HTR-8/SVneo (cell line): ENCODE measurements around the gene ITIH2.
"Not testable (repeated sequence)": the region's sequence is repeated elsewhere in the genome, so short reads cannot be mapped to it uniquely, and the experiment has no call there.

Source experiments
- DNase-seq: peaks from one replicate; pipeline ENCODE4 v3.0.0; 2011; ENCODE audit warnings: low spot score, mixed read lengths; ENCODE audit not compliant: insufficient read length
- FAIRE-seq: peaks from 2 replicates; lab custom pipeline; 2011; peaks lifted over from hg19 to GRCh38; lab: Jason Lieb, UNC

ITIH2 gene

DNA sequence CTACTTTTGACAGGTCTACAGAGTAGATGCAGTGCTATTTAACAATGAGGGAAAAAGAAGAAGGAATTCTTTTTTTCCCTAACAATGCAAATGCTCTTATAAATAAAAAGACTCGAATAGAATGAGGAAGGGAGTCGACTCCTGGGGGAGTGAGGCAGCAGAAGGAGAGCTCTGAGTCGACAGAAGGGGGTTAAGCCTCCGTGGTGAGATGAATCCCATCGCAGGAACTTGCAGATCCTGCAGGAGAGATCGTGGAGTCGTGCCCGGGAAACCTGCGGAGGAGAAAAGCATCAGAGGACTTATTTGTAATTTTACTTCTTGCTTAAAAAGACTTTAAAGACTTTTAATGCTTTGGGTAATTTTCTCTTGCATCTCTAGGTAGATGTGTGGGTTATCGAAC is 17.4 kb downstream of the ITIH2 start:
- FAIRE-seq (no peak), DNase-seq (no peak)

DNA sequence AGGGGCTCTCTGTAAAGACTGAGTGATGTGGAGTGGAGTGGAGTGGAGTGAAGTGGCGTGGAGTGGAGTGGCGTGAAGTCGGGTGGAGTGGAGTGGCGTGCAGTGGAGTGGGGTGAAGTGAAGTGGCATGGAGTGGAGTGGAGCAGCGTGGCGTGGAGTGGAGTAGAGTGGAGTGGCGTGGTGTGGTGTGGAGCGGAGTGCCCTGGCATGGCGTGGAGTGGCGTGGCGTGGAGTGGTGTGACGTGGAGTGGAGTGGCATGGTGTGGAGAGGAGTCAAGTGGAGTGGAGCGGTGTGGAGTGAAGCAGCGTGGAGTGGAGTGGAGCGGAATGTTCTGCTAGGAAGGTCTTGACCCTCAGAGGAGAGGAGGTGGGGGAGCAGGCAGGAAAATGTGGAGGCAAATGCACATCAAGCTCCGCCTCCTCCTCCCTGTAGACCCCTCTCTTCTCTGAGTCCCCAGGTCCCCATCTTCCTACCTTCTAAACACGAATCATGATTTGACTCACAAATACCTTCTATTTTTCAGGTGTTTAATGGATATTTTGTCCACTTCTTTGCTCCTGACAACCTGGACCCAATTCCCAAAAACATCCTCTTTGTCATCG is 19.9 kb downstream of the ITIH2 start:
- DNase-seq = no peak
- FAIRE-seq = no peak

DNA sequence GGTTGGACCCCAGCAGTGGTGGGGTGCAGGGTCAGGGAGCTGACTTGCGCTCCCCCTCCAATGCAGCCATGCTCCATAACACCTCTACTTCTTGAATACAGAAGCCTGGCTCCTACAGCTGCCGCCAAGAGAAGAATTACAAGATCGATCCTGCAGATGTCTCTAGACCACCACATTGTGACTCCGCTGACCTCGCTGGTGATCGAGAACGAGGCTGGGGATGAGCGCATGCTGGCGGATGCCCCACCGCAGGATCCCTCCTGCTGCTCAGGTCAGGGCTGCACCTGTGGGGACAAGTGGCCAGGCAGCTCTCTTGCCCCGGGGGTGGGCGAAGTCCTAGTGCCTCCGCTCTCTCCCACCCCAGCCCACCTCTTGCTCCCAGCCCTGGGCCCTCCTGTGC is 31.7 kb downstream of the ITIH2 start:
- no peak for FAIRE-seq

DNA sequence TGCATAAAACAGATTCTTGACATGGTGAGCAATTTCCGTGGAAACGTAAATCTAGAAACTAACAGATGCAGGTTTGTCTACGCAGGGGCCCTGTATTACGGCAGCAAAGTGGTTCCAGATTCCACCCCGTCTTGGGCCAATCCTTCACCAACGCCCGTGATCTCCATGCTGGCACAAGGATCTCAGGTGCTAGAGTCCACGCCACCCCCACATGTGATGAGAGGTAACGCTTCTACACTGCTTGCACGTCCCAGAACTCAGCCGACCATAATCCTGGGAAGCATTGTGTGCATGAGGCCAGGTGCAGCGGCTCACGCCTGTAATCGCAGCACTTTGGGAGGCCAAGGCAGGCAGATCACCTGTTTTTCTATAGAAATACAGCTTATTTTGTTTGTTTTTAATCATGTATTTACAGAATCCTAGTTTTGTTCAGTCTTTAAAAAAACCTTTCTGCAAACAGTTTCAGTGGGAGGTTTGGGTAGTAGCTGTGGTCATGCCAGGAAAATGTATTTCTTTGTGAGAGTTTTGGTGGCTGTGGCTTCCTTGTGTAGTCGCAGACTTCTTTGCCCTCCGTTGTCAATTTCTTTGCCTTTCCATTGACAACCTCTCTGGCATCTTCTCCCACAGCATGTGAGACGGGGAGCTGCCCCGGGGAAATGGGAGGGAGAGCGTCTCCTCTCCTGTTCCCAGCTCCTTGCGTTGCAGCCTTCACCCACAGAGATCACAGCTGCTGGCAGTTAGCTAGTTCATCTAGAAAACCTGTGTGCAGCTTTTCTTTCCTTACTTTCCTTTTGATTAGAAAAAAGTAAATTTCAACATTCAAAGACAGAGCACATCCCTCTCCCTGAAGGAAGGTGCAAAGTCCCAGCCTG is 35.7 kb downstream of the ITIH2 start:
- no peak for DNase-seq
- FAIRE-seq = no peak

More for the DNA sequence above, 31.7 kb downstream of the ITIH2 start:
- DNase-seq = no peak

DNA sequence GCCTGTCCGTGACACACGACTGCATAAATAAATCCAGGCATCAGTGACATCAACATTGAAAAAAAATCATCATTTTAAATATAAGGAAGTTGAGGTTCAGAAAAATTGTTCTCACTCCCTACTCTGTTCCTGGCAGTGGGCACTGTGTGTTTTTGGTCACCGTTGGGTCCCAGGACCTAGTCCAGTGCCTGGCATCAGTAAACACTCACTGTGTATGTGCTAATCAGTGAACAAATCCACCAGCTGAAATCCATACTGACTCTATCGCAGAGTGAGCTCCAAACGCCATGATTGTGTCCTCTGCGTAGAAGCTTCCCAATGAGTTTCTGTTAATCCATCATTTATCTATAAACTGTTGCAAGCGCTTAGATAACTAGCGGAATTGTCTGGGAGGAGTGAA is 41.2 kb downstream of the ITIH2 start:
- FAIRE-seq (no peak), DNase-seq (no peak)

DNA sequence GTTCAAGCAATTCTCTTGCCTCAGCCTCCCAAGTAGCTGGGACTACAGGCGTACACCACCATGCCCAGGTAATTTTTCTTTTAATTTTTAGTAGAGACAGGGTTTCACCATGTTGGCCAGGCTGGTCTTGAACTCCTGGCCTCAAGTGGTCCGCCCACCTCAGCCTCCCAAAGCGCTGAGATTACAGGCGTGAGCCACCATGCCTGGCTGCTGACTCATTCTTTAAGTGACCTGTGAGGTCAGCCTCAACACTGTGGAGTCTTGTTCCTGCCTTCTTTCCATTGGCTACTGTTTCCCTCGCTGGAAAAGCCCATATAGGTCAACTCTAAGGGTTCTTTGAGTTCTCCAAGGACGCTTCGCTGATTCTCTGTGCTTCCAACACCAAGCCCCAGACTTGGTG is 45.5 kb downstream of the ITIH2 start:
- not testable (repeated sequence) for DNase-seq

DNA sequence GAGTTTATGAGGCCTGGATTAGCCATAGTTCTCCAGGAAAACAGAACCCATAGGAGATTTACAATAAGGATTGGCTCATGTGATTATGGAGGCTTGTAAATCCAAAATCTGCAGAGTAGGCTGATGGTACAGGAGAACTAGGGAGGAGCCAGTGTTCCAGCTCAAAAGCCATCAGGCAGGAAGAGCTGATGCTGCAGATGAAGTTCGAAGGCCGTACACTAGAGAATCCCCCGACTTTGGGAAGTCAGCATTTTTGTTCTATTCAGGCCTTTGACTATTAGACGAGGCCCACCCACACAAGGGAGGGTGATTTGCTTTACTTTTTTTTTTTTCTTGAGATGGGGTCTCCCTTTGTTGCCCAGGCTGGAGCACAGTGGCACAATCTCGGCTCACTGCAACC is 47.1 kb downstream of the ITIH2 start:
- FAIRE-seq = no peak
- no peak for DNase-seq

More for the DNA sequence above, 45.5 kb downstream of the ITIH2 start:
- not testable (repeated sequence) for FAIRE-seq

DNA sequence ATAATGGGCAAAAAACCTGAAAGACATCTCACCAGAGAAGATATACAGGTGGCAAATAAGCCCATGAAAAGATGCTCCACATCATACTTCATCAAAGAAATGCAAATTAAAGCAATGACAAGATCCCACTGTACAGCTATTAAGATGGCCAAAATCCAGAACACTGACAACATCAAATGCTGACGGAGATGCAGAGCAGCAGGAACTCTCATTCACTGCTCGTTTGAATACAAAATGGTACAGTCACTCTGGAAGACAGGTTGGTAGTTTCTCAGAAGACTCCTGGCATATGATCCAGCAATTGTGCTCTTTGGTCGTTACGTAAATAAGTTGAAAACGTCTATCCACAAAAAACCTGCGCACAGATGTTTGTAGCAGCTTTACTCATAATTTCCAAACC is 49.1 kb downstream of the ITIH2 start:
- no peak for DNase-seq
- FAIRE-seq = no peak

DNA sequence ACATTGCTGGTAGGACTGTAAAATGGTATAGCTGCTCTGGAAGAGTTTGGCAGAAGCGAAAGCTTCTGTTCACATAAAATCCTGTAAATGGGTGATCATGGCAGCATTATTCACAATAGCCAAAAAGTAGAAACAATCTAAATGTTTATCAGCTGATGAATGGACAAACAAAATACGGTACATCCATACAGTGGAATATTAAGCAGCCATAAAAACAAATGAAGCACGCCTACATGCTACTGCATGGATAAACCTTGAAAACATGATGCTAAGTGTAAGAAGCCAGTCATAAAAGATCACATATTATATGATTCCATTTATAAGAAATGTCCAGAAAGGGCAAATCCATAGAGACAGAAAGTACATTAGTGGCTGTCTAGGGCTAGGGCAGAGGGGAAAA is 52.0 kb downstream of the ITIH2 start:
- FAIRE-seq (no peak), DNase-seq (no peak)

DNA sequence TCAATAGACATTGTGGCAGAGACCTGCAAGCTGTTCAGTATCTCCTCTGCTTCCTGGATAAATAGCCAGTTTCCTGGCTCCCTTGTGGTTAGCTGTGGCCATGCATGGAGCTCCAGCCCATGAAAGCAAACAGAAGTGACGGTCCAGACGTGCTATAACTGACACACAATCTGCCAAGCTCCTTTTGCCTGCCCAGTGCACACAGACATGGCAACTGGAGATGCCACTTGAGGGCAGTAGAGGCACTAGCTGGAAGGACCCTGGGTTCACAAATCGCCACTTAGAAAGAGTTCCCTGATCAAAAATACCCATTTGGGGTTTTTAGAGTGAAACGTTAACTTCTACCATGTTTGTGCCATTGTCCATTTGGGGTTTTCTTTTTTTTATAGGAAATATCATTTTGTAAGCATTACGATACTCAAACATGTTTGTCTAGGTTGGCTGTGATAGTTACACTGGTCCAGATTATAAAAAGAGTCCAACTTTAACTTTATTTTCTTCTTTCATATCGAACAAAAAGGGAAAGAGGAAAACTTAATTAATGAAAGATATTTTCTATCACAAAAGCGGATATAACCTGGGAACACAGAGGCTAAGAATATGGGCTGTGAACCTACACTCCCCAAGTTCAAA is 53.4 kb downstream of the ITIH2 start:
- FAIRE-seq (no peak), DNase-seq (peak; percentile 23)

DNA sequence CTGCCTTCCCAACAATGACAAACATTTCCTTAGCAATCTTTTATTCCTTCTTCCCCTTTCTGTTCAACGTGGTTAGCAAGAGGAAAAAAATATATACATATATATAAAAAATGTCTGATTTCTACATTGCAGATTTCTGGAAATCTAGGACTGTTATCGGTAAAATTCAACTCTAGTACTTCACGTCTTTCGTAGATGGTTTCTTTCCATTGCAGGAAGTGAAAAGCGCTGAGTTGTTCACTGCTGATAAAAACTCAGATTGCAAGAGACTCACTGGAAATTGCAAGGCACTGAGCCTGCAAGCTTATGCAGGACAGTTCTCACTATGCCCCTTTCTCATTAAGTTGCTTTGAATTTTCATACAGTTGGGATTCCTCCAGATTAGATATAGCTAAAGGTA is 60.8 kb downstream of the ITIH2 start:
- DNase-seq (no peak), FAIRE-seq (no peak)

DNA sequence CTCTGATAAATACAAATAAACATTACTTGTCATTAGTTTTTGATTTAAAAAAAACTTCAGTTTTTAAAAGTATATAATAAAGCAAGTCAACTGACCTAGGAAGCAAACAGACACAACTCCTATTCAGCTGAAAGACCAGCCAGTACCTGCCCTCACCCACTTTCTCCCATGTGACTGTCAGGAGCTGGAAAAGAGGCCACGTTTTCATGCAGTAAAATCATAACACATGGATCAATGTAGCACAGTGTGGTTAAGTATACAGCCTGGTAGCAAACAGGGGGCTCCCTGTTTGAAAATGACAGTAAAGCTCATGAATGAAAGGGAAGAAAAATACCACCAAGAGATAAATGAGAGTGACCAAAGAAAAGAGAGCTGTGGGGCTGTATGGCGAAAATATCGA is 63.1 kb downstream of the ITIH2 start:
- FAIRE-seq (no peak), DNase-seq (no peak)

DNA sequence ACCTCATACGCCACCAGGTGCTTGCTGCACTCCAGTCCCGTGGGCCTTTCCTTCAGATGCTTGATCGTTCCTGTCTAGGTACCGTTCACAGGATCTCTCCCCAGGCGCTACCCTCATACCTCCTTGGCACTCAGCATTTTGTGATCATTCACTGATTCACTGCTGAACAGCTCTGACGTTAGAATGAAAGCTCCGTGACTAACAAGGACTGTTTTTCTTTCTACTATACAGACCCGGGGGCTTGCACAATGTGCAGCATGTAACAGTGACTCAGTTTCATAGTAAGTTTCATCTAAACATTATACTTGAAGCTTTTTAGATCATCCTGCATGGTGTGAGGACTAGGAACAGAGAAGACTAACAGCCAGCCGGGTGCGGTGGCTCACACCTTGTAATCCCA is 64.1 kb downstream of the ITIH2 start:
- no peak for FAIRE-seq
- no peak for DNase-seq

DNA sequence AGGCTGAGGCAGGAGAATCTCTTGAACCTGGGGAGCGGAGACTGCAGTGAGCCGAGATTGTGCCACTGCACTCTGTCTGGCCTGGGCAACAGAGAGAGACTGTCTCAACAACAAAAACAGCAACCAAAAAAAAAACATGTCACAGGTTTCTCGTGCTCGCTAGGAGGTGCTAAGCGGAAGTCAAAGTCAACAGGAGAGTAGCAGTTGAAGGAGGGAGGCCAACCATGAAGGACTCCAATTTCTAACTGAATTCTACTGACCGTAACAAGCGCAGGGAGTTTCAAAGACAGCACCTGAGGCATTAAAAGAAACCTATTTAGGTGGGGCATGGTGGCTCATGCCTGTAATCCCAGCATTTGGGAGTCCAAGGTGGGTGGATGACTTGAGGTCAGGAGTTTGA is 65.3 kb downstream of the ITIH2 start:
- FAIRE-seq = no peak
- DNase-seq = no peak

DNA sequence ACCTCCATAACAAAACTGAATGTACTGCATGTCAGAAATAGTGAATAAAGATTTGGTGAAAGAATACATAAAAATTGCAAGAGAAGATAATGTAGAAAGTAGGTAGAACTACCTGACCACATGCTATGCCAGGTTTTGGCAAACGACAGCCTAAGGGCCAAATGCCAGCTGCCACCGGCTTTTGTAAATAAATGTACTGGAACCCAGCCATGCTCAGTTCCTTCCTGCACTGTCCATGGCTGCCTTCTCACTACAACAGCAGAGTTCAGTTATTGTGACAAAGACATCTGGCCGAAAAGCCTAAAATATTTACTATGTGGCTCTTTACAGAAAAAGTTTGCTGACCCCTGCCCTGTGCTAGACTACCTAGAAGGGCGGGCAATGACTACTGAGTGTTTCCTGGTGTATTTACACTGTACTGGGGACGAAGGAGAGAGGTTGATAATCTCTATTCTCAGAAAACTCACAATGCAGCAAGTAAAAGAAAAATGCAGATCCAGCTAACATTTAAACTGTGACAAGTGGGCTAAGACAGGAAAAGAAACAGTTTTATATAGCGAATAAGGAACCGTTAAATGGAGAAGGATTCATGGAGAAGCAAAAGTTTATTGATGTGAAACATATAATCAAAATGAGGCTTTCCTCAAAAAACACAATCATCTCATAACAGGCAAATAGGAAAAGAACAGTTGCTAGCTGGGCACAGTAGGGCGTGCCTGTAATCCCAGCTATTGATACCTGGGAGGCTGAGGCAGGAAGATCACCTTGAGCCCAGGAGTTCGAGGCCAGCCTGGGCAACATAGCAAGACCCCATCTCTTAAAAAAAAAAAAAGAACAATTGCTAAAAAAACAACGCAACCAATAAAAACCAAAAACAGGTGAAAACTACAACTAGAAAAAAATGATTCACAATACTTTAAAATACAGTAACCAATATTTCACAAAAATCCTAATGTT is 71.0 kb downstream of the ITIH2 start:
- DNase-seq = no peak
- no peak for FAIRE-seq

DNA sequence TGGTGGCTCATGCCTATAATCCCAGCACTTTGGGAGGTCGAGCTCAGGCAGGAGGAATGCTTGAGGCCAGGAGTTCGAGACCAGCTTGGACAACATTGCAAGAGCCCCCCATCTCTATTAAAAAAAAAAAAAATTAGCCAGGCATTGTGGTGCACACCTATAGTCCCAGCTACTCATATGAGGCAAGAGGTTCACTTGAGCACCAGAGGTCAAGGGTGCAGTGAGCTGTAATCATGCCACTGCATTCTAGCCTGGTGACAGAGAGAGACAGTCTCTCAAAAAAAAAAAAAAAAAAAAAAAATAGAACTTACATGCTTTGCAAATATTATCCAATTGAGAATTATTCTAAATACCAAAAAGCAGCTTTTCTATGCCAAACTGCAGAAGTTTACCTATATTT is 73.7 kb downstream of the ITIH2 start:
- DNase-seq (no peak), FAIRE-seq (no peak)

DNA sequence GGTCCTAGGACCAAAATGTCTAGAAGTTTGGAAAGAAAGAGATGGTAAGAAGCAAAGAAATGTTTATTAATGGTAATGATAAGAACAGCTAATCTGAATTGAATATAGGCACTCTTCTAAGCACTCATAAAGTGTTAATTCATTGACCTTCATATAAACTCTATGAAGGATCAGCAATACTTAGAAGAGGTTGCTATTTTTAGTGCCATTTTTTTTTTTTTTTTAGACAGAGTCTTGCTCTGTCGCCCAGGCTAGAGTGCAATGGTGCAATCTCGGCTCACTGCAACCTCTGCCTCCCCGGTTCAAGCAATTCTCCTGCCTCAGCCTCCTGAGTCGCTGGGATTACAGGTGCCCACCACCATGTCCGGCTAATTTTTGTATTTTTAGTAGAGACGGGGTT is 79.1 kb downstream of the ITIH2 start:
- not testable (repeated sequence) for FAIRE-seq, DNase-seq

DNA sequence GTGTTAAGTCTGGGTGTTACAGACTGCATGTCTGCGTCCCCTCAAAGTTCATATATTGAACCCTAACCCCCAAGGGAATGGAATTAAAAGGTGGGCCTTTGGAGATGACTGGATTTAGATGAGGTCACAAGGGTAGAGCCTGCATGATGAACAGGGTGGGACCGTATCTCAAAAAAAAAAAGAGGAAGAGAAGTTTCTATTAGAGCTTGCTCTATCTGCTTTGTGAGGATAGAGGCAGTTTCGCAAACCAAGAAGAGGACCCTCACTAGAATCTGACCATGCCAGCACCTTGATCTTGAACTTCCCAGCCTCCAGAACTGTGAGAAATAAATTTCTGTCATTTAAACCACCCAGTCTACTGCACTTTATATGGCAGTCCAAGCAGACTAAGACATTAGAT is 83.3 kb downstream of the ITIH2 start:
- no peak for DNase-seq
- no peak for FAIRE-seq

DNA sequence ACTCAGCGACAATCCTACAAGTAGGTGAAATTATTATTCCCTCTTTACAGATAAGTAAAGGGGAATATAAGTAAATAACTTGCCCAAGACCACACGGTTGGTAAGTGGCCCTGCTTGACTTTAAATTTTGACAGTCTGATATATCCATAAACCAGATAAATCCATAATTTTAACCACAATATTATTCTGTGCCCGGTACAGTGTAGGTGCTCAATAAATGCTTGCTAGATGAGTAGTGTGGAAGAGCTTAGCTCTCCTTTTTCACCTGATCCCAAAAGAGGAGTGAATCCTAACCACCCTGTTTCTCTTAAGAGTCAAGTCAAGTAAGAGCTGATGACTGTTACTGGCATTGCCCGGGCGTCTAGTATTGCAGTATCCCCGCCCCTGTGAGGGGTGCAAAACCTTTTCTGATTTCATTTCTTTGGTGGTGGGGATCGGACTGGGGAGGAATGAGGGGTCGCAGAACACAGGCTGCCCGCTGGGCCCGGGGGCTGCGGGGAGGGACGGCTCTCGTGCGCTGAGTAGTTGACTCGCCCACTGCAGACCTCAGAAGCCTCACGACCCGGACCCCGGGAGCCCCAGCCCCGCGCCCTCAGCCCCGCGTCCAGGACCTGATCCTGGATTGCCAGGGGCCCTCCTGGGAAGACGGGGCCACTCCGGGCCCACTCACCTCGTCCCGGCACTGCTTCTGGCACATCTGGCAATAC is 84.2 kb downstream of the ITIH2 start:
- FAIRE-seq (no peak), DNase-seq (peak; percentile 7)
